BLaER1 (cell line): Measurements from ENCODE around the gene OR4K15.
"Not testable (repeated sequence)": the region's sequence is repeated elsewhere in the genome, so short reads cannot be mapped to it uniquely, and the experiment has no call there.

Source experiments
- H3K27ac ChIP-seq: shearing (Covaris generic); formaldehyde crosslinking; 2 replicates; pipeline ENCODE4 v1.8.1; 2022
- H3K27me3 ChIP-seq: shearing (Covaris generic); formaldehyde crosslinking; 2 replicates; pipeline ENCODE4 v1.8.1; 2022
- H3K36me3 ChIP-seq: shearing (Covaris generic); formaldehyde crosslinking; 2 replicates; pipeline ENCODE4 v1.8.1; 2022
- H3K4me1 ChIP-seq: shearing (Covaris generic); formaldehyde crosslinking; 2 replicates; pipeline ENCODE4 v1.8.1; 2022
- H3K4me2 ChIP-seq: shearing (Covaris generic); formaldehyde crosslinking; 2 replicates; pipeline ENCODE4 v1.8.1; 2022
- H3K4me3 ChIP-seq: shearing (Covaris generic); formaldehyde crosslinking; 2 replicates; pipeline ENCODE4 v1.8.1; 2022
- H3K9ac ChIP-seq: shearing (Covaris generic); formaldehyde crosslinking; 2 replicates; pipeline ENCODE4 v1.8.1; 2022
- H3K9me3 ChIP-seq: shearing (Covaris generic); formaldehyde crosslinking; 2 replicates; pipeline ENCODE4 v1.8.1; 2022
- H4K20me1 ChIP-seq: shearing (Covaris generic); formaldehyde crosslinking; 2 replicates; pipeline ENCODE4 v1.8.1; 2022
- Cebpa-rat ChIP-seq: shearing (Covaris generic); IDR thresholded peaks from 2 replicates; pipeline ENCODE4 v1.8.1; 2022

The OR4K15 gene

GRCh38 chr14:19975291-19975690 lies at the start of gene OR4K15:
TSS of gene OR4K15 (plus strand) at chr14:19975591. CDS start at chr14:19975591, 0 bp downstream.
- Histone ChIP-seq H3K9me3 (no peaks in the 10 kb centered on the region), H3K4me2 (peak within 1 kb of the TSS; percentile 12; the same call in 1 of the 2 replicates), H3K9ac (no peak within 1 kb of the TSS), H3K4me3 (no peak within 1 kb of the TSS), H3K36me3 (no peaks in the 10 kb centered on the region), H3K27me3 (no peaks in the 10 kb centered on the region), H4K20me1 (no peaks in the 10 kb centered on the region), H3K4me1 (peaks cover 5% of the 10 kb centered on the region; the same call in 1 of the 2 replicates), H3K27ac (no peak within 1 kb of the TSS)
- no peak for TF ChIP-seq Cebpa-rat

- Histone ChIP-seq H3K4me3 (no peak within 1 kb of the TSS), H3K36me3 (no peaks in the 10 kb centered on the region), H3K27ac (no peak within 1 kb of the TSS), H3K4me2 (no peak within 1 kb of the TSS), H3K9me3 (no peaks in the 10 kb centered on the region), H3K27me3 (no peaks in the 10 kb centered on the region), H4K20me1 (no peaks in the 10 kb centered on the region), H3K4me1 (no peaks in the 10 kb centered on the region), H3K9ac (no peak within 1 kb of the TSS)
- TF ChIP-seq Cebpa-rat = no peak
Observed at GRCh38 chr14:19930617-19931016, 44.8 kb upstream of the OR4K15 start, which contains the start of gene OR4K1. TSS of gene OR4K1 (plus strand) at chr14:19930917. CDS start at chr14:19935667, 4,750 bp downstream.

DNA sequence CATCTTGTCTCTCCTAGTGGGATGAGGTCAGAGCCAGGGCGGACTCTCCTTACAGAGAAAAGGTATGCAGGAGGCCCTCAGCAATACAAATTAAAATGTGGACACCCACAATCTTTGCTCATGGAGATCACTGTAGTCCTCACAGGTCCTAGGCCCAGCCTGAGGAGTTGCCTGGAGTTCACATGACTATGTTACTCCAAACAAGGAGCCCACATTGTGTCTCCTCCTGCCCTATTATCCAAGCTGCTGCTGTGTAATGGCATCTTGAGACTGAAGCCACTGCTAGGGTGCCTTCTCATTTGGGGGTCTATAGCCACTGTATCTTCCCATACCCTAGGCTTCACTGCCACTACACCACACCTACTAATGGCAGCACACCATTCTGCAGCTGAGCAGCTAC lies 33.7 kb upstream of the OR4K15 start:
- no peak for TF ChIP-seq Cebpa-rat
- Histone ChIP-seq H3K27me3 (no peaks in the 10 kb centered on the region), H3K9ac (no peak overlapping the region), H3K4me2 (no peak overlapping the region), H3K4me3 (no peak overlapping the region), H4K20me1 (no peaks in the 10 kb centered on the region), H3K36me3 (no peaks in the 10 kb centered on the region), H3K27ac (no peak overlapping the region), H3K9me3 (no peaks in the 10 kb centered on the region), H3K4me1 (no peaks in the 10 kb centered on the region)

GRCh38 chr14:19947413-19948090 lies 27.8 kb upstream of the OR4K15 start:
- no peak for TF ChIP-seq Cebpa-rat
- H4K20me1 ChIP-seq = no peaks in the 10 kb centered on the region
- H3K4me2 ChIP-seq = no peak overlapping the region
- no peak overlapping the region for H3K4me3 ChIP-seq
- no peaks in the 10 kb centered on the region for H3K4me1 ChIP-seq
- no peak overlapping the region for H3K9ac ChIP-seq
- H3K27ac ChIP-seq = no peak overlapping the region
- no peaks in the 10 kb centered on the region for H3K27me3 ChIP-seq
- no peaks in the 10 kb centered on the region for H3K36me3 ChIP-seq
- no peaks in the 10 kb centered on the region for H3K9me3 ChIP-seq

DNA sequence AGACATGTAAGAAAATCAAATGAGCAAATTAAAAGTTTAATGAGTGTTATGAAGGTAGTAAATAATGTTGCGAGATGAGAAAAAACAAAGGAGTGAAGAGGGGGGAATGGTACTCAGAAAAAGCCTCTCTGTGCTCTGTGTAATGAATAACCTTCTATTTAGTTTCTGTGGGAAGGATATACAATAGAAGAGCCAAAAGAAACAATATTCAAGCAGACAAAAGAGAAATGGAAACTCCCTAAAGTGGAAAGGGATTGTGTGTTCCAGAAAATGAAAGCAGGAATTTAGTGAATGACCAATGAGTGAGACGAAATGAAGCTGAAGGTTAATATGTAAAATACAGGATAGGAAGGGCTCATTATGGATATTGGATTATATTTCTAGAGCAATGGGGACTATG lies 26.2 kb upstream of the OR4K15 start:
- no peaks in the 10 kb centered on the region for H3K4me1 ChIP-seq
- no peaks in the 10 kb centered on the region for H3K9me3 ChIP-seq
- H4K20me1 ChIP-seq = no peaks in the 10 kb centered on the region
- H3K4me3 ChIP-seq = no peak overlapping the region
- no peak for TF ChIP-seq Cebpa-rat
- H3K36me3 ChIP-seq = no peaks in the 10 kb centered on the region
- H3K4me2 ChIP-seq = no peak overlapping the region
- H3K27me3 ChIP-seq = no peaks in the 10 kb centered on the region
- no peak overlapping the region for H3K9ac ChIP-seq
- no peak overlapping the region for H3K27ac ChIP-seq

DNA sequence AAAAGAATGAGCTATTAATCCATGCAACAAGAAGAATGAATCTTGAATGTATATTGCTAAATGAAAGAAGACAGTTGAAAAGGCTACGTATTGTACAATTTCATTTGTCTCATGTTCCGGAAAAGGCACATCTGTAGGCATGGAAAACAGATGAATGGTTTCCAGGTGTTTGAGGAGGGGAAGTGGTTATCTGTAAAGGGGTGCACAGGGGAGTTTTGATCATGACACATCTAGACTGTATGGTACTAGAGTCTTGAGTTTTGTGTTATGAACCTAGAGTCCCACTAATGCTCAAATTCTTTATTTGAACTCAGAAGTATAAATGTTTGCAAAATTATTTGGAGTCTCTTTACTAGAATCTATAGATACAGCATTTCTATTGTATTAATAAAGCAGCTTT lies 5.7 kb upstream of the OR4K15 start:
- not testable (repeated sequence) for H3K9me3 ChIP-seq, H3K27ac ChIP-seq, H3K9ac ChIP-seq

GRCh38 chr14:19974844-19975243 lies 547 bp upstream of the OR4K15 start:
- peak overlapping the region; percentile 12; the same call in 1 of the 2 replicates for H3K4me2 ChIP-seq
- no peaks in the 10 kb centered on the region for H3K27me3 ChIP-seq
- no peaks in the 10 kb centered on the region for H4K20me1 ChIP-seq
- no peak overlapping the region for H3K9ac ChIP-seq
- H3K27ac ChIP-seq = no peak overlapping the region
- H3K4me3 ChIP-seq = no peak overlapping the region
- no peaks in the 10 kb centered on the region for H3K9me3 ChIP-seq
- no peak for TF ChIP-seq Cebpa-rat
- no peaks in the 10 kb centered on the region for H3K36me3 ChIP-seq
- H3K4me1 ChIP-seq = peaks cover 5% of the 10 kb centered on the region; the same call in 1 of the 2 replicates

More for the DNA sequence above, 5.7 kb upstream of the OR4K15 start:
- H3K27me3 ChIP-seq, H3K36me3 ChIP-seq, H3K4me3 ChIP-seq, H4K20me1 ChIP-seq, H3K4me1 ChIP-seq, H3K4me2 ChIP-seq: not testable (repeated sequence)

GRCh38 chr14:19993438-19993837 lies 18.0 kb downstream of the OR4K15 start:
- Histone ChIP-seq H3K4me1 (no peaks in the 10 kb centered on the region), H3K9me3 (no peaks in the 10 kb centered on the region; the same call in 1 of the 2 replicates), H3K4me3 (no peak overlapping the region), H3K27ac (no peak overlapping the region), H3K4me2 (no peak overlapping the region), H3K36me3 (no peaks in the 10 kb centered on the region), H4K20me1 (no peaks in the 10 kb centered on the region), H3K27me3 (no peaks in the 10 kb centered on the region), H3K9ac (no peak overlapping the region)
- TF ChIP-seq Cebpa-rat = no peak

- no peak for TF ChIP-seq Cebpa-rat
- Histone ChIP-seq H4K20me1 (no peaks in the 10 kb centered on the region), H3K36me3 (no peaks in the 10 kb centered on the region), H3K27ac (no peak within 1 kb of the TSS), H3K9me3 (no peaks in the 10 kb centered on the region), H3K4me1 (no peaks in the 10 kb centered on the region), H3K4me3 (no peak within 1 kb of the TSS), H3K27me3 (no peaks in the 10 kb centered on the region), H3K9ac (no peak within 1 kb of the TSS), H3K4me2 (no peak within 1 kb of the TSS)
Observed at GRCh38 chr14:20001863-20002262, 26.5 kb downstream of the OR4K15 start, which contains the start of gene OR4Q2. TSS of gene OR4Q2 (plus strand) at chr14:20002163.

- H3K9me3 ChIP-seq = no peaks in the 10 kb centered on the region
- H3K27me3 ChIP-seq = no peaks in the 10 kb centered on the region
- H3K4me2 ChIP-seq = no peak overlapping the region
- no peak for TF ChIP-seq Cebpa-rat
- no peaks in the 10 kb centered on the region for H3K36me3 ChIP-seq
- H3K27ac ChIP-seq = no peak overlapping the region
- H3K4me1 ChIP-seq = no peaks in the 10 kb centered on the region
- no peak overlapping the region for H3K4me3 ChIP-seq
- no peak overlapping the region for H3K9ac ChIP-seq
- no peaks in the 10 kb centered on the region for H4K20me1 ChIP-seq
Observed at GRCh38 chr14:20002319-20002718, 26.9 kb downstream of the OR4K15 start.
